NCI-H82 treated with DMSO at 0.1 percent for 48 hours (cell line): Measurements from ENCODE around the gene UBE2L5.
A peak's percentile ranks its signal among the peaks of the same experiment; 100 is the strongest.
"Not testable (repeated sequence)": the region's sequence is repeated elsewhere in the genome, so short reads cannot be mapped to it uniquely, and the experiment has no call there.

Experiments used
- DNase-seq: peaks from one replicate; lab custom pipeline; 2025; ENCODE audit not compliant: unreplicated experiment; lab: John Stamatoyannopoulos, UW

Gene UBE2L5

DNA sequence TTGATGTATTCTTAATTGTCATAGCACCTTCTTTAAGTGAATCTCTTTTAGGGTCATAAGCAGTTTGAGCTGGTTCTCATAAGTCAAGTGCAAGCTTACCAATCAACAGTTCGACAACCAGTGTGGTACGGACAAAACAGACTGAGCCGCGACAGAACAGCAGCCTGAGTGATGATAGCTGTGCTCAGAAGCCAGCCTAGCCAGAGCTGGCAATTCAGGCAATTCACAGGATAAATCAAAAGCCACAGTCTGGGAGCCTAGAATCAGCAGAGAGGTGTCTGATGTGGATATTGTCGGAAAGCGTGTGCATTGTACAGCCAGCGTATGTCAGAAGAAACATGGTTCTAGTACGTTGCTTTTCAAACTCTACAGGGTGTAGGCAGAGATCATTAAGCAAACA, 14.9 kb downstream of the UBE2L5 start:
- no peak for DNase-seq

DNA sequence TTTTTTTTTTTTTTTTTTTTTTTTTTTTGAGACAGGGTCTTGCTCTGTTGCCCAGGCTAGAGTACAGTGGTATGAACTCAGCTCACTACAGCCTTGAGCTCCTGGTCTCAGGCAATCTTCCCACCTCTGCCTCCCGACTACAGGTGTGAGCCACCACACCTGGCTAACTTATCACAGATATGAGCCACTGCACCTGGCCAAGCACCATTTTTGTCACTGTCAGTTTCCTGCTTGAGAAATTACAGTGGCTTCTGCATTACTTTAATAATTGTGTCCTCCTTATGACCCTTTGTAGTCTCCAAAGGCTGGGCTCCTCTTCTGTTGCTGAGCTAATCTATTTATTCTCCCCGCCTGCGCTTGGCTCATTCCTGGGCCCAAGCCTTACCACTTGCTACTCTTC, 16.0 kb downstream of the UBE2L5 start:
- no peak for DNase-seq

DNA sequence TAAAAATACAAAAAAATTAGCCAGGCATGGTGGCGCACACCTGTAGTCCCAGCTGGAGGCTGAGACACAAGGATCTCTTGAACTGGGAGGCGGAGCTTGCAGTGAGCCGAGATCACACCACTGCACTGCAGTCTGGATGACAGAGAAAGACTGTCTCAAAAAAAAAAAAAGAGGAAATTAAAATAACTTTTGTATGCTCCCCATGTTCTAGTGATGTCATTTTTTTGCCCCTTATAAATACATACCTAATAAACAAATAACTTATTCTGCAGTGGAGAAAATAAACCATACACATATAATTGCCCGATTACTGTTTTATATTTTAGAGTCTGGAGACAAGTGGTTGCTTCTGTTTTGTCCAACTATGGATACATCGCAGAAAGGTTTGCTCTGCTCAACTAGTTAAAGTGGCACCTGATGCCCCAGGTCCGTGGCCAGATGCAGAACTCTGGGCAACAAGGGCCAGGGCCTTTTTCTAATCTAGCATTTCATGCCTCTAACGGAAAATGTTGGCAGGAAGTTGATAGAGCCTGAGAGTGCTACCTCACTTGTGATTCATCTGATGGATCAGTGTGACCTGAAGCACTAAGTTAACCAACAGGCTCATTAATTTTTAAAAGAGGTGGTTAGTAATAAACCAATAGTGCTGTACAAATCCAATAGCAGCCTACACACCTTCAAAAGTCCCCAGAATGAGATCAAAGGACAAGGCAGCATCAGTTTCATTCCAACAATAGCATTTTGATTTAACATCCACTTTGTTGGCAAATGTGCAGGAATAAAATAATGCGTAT, 18.8 kb downstream of the UBE2L5 start:
- DNase-seq: no peak

DNA sequence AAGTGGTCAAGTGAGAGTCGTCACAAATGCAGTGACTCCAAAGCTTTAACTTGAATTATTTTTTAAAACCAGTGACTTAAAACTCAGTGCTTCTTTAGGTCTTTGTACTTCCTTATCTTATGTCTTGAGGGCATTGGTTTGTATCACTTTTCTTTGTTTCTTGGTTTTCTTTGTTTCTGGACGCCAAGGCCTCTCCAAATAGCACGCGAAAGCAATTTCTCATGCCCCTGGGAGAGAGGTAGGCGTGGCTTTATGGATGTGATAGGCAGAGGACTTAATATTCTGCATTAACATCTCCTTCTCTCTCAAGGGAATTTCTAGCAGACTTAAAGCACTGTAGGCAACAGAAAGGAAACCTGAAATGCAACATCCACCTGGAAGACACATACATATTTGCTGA, 20.6 kb downstream of the UBE2L5 start:
- no peak for DNase-seq

DNA sequence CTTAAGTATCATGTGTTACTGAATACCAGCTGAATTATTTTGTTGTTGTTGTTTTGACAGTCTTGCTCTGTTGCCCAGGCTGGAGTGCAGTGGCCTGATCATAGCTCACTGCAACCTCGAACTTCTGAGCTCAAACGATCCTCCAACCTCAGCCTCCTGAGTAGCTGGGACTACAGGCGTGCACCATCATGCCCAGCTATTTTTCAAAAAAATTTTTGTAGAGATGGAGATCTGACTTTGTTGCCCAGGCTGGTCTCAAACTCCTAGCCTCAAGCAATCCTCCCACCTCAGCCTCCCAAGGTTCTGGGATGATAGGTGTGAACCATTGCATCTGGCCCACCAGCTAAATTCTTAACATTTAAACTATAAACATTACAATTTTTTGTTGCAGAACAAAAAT, 21.2 kb downstream of the UBE2L5 start:
- DNase-seq: not testable (repeated sequence)

DNA sequence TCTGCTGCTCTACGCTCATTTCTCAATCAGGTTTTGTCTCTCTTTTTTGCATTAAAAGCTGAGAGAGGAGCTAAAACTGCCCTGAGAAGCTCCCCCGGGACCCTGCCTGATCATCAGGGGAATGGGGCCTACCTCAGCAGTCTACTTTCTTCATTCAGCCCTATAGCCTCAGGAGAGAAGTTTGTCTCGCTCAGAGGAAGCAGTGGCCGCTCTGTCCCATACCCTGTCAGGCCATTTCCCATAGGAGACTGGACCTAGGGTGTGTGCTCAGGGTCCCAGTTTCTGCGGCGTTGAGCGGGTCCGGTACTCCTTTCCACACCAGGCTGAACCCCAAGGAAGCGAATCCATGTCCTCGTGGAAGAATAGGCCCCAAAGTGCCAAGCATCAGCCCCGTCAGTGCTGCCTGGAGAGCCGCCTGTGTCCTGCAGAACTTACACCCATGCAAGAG, 21.7 kb downstream of the UBE2L5 start:
- DNase-seq: no peak

DNA sequence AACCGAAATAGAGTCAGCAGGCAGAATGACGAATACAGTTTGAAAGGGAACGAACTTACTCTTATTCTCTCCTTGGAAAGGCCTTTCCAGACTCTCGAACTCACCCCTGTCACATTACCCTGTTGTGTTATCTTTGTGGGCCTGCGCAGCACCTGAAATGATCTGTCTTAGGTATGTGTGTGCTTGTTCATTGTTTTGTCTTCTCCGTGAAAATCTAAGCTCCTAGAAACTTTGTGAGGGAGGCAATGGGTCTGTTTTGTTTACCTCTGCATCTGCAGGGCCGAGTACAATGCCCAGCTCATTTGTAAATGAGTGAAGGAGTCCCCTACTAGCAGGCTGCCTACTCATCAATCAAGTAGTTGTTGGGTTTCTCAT, 23.8 kb downstream of the UBE2L5 start:
- no peak for DNase-seq

DNA sequence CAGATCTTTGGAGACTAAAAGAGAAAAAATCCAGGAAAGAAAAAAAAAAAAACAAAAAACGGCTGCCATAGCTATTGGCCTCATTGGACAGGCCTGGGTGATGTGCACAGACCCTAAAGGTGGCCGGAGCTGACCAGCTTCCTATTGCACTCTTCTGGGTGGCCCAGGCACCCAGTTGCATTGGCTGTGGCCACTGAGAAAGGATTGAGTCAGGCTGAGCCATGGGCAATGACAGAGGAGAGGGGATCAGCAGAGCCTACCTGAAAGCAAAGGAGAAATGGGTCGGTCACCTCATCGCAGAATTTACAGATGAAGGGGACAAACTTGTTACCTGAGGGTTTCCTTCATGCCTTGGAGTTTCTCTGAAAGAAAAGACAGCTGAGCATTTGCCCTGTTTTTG, 26.1 kb downstream of the UBE2L5 start:
- DNase-seq: no peak

DNA sequence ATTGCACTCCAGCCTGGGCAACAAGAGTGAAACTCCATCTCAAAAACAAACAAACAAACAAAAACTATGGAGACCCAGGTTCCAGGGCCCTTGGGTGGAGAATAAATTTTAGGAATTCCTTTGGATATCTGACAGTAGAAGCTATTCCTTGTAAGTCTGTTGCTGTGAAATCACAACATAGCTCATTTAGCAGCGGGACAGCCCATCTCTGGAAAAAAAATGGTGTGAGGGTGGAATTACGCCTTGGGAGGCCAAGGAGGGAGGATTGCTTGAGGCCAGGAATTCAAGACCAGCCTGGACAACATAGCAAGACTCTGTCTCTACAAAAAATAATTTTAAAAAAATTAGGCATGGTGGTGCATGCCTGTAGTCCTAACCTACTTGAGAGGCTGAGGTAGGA, 27.8 kb downstream of the UBE2L5 start:
- no peak for DNase-seq

DNA sequence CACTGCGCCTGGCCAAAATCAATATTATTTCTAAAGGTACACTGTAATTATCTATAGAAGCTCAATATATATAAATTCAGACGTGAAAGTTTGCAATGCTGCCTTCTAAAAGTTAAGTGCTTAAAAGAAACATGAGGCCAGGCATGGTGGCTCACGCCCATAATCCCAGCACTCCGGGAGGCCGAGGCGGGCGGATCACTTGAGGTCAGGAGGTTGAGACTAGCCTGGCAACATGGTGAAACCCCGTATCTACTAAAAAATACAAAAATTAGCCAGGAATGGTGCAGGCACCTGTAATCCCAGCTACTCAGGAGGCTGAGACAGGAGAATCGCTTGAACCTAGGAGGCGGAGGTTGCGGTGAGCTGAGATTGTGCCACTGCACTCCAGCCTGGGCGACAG, 29.2 kb downstream of the UBE2L5 start:
- not testable (repeated sequence) for DNase-seq

DNA sequence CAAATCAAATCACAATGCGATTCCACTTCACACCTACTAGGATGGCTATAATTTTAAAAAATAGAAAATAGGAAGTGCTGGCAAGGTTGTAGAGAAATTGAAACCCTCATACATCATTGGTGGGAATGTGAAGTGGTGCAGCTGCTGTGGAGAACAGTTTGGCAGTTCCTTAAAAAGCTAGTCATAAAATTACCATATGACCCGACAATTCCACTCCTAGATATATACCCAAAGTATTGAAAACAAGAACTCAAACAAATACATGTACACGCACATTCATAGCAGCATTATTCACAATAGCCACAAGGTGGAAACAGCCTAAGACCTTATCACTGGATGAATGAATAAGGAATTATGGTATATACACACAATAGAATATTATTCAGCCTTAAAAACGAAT, 31.4 kb downstream of the UBE2L5 start:
- no peak for DNase-seq

DNA sequence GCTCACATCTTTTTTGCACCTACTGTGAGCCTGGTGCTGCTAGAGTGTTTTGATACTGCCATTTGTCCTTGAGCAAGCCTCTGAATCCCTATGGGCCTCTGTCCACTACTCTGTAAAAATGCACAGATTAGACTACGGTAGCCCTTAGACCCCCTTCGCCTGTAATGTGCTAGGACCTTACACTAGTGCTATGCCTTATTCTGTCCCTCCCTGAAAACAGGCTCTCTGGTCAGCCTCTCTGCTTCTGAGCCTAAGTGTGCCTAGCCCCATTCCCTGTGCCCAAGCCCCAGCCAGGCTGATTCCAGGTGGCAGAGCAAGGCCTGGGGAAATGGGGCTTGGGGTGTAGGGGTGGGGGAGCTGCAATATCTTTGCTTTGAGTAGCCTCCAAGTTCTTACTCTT, 32.7 kb downstream of the UBE2L5 start:
- no peak for DNase-seq

DNA sequence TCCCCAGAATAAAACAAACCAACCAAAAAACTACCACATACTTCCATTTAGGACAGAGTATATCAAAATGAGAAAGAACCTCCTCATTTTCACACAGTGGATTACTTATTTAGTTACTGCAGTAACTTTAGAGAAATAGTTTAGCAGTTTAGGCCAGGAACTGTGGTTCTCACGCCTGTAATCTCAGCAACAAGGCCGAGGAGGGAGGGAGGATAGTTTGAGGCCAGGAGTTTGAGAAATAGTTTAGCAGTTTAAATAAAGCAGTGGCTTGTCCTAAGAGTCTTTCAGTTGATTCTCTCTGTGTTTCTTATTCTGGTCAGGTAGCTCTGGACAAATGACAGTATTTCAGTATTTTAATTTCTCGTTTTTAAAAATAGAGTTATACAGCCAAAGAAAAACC, 34.0 kb downstream of the UBE2L5 start:
- DNase-seq: no peak

DNA sequence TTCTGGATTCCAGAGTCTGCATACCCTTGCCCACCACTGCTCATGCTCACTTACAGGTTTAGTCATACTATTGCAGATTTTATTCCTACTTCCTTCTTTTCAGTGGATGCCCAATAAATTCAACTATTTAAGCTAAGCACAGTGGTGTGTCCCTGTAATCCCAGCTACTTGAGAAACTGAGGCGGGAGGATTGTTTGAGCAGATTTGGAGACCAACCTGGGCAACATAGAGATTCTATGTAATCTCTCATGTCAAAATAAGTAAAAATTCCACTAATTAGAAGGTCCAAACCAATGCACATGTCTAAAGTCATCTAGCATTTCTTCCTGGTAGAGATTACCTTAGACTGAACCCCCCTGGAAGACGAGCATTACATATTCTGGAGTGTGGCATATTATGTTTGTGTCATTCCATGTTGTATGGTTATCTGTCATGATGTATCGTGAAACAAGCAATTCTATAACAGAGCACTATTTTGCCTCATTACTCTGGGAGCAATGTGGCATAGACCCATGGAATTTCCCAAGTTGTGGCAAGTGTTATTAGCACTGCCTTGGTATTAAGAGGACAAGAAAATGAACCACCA, 35.1 kb downstream of the UBE2L5 start:
- no peak for DNase-seq

DNA sequence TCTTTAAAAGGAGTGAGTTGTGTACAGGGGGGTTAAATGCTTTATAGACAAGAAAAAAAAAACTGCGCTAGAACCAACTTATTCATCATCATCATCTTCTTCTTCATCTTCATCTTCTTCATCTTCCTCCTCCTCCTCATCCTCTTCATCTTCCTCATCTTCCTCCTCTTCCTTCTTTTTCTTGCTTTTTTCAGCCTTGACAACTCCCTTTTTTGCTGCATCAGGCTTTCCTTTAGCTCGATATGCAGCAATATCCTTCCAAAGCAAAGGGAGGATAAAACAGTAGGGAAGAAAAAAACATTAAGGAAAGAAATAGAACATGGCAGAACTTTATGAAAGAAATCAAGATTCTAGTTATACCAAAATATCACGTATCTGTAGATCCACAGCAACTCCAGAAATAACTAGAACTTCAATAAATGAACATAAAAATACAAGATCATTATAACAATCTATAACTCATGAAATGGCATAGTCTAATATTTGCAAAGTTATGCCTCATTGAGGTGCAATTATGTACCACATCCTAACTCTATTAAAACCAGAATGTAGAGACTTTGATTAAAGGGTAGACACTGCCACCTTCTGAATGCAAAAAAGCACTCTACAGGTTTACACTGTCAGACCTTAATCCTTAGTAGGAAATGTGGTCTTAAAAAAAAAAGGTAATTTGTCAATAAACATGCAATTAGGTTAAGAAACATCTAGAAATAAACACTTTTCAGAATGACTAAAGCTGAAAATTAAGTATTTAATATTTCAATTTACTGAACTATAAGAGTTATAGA, 39.2 kb downstream of the UBE2L5 start:
- DNase-seq: not testable (repeated sequence)

DNA sequence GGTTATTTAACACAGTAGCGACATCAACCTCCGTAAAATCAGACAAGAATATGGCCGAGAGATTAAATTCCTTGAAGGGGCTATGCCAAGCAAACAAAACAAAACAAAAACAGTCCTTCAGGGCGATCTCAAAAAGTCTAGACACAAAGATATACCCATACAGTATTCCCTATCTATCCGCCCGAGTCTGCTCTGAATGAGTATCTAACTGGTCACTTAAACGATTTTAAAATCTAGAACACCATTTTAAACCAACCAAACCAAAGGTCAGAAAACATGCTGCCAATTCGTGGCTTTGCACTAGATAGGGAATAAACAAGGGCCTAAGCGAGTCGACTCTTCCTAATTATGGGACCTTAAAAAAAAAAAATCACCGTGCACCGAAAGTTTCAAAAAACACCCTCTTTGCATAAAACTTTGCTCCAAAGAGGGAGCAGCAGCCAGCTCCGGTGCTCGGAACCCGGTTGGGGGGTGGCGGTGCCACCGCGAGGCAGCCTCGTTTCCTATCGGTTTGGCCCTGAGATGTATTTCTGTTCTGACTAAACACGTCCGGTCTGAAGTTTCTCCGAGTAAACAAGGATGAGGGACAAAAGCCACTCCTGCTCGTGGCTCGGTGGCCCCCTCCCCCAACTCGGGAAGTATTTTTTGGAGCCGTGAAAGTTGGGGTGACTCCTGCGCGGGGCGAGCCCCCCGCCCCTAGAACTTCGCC, 41.6 kb downstream of the UBE2L5 start:
- DNase-seq: no peak

DNA sequence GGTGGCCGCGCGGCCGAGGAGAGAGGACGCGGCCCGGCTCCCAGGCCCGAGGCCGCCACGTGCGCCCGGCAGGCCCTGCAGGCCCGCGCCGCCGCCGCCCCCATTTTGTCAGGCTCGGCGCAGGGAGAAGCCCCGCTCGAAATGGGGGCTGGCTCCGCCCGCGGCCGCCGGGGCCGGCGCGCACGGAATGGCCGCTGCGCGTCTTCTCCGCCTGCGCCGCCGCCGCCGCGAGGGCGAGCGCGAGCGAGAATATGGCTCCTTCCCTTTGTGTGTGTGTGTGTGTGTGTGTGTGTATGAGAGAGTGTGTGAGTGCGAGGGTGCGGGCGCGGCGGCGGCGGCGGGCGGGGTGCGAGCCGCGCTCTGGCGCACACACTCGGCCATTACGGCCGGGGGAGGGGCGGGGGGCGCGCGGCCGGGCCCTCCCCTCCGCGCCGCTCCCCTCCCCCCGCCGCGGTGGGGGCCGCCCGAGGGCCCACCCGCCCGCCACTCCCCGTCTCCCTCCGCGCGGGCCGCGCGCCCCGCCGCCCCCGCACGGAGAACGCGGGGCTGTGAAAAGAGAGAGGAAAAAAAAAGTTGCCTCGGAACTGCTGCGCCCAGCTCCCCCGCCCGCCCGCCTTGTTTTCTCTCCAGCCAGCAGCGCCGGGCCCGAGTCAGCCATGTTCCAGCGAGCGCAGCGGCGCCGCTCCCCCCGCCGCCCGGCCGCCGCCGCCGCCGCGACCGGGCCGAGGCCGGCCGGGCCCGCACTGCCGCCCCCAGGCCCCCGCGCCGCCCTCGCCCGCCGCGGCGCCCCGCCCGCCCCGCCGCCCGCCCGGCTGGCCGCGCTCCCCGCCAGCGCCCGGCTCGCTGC, 42.4 kb downstream of the UBE2L5 start:
- DNase-seq: peak; percentile 56

DNA sequence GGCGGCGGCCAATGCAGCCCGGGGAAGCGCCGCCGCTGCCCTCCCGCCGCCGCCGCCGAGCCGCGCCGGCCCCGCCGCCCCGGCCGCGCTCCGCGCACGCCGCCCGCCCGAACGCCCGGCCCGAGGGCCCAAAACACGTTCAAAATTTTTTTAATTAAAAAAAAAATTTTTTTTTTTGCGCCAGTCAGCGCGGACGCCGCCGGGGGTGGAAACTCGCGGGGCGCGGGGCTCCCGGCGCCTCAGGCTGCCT, 43.0 kb downstream of the UBE2L5 start:
- DNase-seq: no peak

DNA sequence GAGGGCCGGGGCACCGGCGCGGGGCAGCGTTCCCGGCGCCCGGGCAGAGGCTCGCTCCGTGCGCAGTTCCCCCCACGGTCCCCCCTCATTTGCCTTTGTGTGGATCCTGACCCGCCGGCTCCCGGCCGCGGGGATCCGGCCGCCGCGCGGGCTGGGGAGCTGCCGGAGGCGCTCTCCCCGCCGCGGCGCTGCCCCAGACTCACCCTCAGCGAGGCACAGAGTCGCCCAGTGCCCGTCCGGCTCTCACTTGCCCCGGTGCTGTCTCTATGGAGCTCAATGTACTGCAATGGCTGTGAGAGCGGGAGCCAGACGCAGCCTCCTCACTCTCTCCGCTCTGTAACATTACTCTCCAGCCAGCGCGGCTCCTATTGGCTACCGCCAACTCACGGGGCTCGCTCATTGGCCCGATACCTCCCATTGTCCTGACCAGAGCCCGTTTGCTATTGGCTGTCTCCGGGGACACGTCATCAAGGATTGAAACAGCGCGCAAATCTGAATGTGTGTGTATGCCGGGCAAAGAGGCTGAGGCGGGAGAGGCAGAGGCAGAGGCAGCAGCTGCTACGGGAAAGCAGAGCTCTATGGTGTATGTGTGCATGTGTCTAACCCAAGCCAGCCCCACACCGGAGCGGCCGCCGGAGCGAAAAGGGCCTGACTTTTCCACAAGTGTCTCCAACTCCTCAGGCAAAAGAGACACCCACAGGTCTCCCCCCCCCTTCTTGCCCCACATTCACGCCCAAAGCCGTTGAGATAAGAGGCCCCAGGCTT, 43.5 kb downstream of the UBE2L5 start, which contains the start of gene HMGB1:
TSS of gene HMGB1 (minus strand) at position 344 of the 765 bp plus-strand sequence. CDS start 2,256 bp downstream, outside the sequence.
- peak; percentile 99 for DNase-seq

DNA sequence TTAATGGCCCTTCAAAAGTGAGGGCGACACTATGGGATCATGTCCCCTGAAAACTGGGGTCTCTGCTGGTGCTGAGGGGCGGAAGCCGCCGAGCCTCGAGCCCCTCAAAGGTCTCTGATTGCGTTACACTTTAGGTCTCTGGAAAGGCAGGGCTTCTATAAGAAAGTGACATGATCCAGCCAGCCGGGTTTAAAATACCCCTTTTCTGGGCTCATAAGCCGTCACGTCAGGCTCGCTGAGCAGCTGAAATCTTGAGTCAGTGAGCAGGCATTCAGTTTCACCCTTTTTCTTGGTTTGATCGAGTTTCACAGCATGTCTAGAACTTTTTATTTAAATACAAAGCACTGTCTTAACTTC, 44.0 kb downstream of the UBE2L5 start:
- peak; percentile 49 for DNase-seq
